ENCODE data around the gene UNC13D.

Gene UNC13D

GRCh38 chr17:75834279-75834920, 9.8 kb downstream of the UNC13D start:
- no peak for DNase-seq (ENCODE audit: low read depth in 2 of 2)

- no peak for DNase-seq (ENCODE audit: low read depth in 2 of 2)
Measured at GRCh38 chr17:75832652-75833400, 11.4 kb downstream of the UNC13D start.

GRCh38 chr17:75832164-75832651, 12.0 kb downstream of the UNC13D start:
- DNase-seq (ENCODE audit: low read depth in 2 of 2) = peak in 1 of 2 experiments; percentile 24

DNA sequence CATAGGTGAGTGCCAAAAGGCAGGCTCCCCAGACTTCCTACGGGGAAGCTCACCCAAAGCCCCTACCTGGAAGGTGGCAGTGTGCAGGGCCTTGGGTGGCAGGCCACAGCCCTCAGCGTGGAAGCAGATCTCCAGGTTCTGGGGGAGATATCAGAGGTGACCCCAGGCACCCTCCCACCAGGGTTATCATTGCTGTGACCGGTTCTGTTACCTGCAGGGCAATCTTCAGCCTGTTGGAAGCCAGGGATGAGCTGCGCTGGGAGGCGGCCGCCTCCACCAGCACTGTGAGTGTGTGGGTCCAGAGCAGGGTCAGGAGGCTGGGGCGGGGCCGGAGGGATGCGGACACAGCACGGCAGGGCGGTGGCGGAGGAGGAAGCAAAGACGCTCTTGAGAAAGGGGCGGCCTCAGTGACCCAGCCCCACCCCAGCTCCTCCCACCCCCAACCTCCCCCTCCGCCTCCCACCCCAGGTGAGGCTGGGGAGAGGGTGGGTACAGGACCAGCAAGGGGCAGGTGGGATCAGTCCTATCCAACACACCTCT, 13.1 kb downstream of the UNC13D start:
- DNase-seq (ENCODE audit: low read depth in 2 of 2) = no peak

DNA sequence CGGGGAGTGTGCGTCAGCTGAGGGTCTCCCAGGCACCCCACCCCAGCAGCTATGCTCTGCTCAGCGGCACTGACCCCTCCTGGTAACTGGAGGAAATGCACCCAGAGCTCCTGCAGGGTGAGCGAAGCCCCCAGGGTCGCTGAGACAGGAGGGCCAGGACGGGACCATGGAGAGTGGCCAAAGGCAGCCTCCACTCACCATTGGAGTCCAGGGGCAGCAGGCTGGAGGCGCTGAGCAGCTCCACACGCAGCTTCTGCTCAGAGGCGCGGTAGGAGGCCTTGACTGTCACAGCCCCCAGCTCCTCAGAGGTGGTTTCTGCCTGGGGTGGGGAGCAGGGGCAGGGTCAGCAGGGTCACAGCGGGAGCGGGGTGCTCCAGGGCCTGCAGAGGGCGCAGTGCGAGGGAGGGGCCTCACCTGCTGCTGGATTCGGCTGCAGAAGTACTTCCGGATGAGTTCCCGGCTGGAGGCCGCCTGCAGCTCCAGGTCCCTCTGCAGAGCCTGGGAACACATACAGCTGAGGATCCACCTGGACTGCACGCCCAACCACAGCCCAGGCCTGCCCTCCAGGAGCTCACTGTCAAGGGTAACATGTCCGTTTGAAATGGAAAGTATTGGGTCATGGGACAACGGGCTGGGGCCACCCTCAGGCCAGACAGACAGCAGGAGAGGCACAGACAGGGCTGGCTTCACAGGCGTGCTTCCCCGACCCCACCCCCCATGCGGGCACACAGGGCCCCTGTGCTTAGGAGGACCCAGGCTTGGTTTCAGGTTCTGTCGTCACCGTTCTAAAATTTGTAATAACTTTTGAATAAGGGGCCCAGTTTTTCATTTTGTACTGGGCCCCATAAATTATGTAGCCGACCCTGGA, 13.8 kb downstream of the UNC13D start:
- DNase-seq (ENCODE audit: low read depth in 2 of 2) = no peak

- no peak for DNase-seq (ENCODE audit: low read depth in 2 of 2)
Measured at GRCh38 chr17:75829747-75830146, 14.5 kb downstream of the UNC13D start.

DNA sequence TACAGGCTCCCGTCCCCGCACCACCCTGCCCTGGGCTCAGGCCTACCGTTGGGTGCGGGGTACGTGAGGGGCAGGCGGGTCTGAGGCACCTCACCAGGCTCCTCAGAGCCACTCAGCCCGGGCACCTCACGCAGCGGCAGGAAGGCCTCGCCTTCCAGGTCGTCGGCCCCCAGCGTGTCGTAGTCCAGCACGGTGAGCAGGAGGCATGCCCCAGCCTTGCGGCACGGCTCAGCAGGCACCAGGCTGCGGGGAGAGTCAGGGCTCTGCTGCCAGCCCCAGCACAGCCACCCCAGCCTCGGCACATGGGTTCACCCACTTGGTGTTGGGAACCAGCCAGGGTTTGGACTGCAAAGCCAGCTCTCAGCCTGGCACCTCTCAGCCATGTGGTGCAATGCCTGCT, 15.5 kb downstream of the UNC13D start:
- DNase-seq (ENCODE audit: low read depth in 2 of 2) = no peak

DNA sequence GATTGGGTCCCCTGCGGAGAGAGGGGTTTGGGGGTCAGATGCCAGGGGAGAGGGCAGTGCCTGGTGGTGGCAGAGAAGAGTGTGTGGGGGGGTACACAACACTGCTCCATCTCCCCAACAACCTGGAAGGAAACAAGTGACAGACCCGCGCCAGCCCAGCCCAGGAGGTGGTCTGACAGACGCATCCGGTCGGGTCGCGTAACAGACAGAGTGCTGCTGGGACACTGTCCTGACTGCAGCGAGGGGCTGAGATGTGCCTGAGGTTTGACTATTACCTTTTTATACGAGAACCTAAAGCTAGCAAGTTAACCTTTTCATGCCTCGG, 16.2 kb downstream of the UNC13D start:
- DNase-seq (ENCODE audit: low read depth in 2 of 2) = no peak

- DNase-seq (ENCODE audit: low read depth in 2 of 2) = peak in 1 of 2 experiments; percentile 46
Measured at GRCh38 chr17:75827308-75828075, 16.7 kb downstream of the UNC13D start.

- no peak for DNase-seq (ENCODE audit: low read depth in 2 of 2)
Measured at GRCh38 chr17:75826561-75827307, 17.5 kb downstream of the UNC13D start.

DNA sequence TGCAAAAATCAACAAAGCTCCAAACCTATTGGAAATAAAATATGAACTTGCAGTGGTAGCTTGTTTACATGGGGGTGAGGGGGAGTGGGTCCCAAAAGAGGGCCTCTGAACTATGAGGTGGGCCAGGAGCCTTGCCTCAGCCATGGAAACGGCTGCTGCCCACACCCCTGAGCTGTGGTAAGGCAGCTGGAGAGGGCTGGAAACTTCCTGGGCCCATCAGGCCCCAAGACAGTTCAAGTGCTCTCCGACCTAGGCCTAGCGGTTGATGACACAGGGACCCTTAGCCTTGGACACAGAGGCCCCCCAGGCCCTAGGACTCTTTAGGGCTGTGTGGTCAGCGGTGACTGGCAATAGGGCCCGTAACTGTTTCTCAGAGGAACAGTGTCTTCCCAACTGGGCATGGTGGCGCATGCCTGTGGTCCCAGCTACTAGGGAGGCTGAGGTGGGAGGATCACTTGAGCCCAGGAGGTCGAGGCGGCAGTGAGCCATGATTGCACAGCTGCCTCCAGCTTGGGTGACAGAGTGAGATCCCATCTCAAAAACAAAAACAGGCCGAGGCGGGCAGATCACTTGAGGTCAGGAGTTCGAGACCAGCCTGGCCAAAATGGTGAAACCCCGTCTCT, 18.3 kb downstream of the UNC13D start:
- no peak for DNase-seq (ENCODE audit: low read depth in 2 of 2)

DNA sequence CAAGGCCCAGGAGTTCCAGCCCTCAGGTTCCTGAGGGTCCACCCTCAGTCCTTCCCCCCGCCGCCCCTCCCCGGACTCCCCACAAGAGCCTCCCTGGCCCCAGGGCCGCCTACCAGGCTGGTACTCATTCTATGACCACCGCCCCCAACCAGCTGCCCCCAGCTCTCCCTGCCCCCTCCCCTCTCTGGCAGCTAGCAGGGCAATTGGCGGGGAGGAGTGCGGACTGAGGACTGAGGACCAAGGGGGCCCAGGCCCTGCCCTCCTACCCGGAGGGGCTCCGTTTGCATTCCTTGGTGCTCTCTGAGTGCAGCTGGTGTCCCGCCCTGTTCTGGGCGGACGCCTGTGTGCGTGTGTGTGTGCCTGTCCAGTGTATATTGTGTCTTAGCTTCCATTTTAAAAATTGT, 19.1 kb downstream of the UNC13D start:
- no peak for DNase-seq (ENCODE audit: low read depth in 2 of 2)

DNA sequence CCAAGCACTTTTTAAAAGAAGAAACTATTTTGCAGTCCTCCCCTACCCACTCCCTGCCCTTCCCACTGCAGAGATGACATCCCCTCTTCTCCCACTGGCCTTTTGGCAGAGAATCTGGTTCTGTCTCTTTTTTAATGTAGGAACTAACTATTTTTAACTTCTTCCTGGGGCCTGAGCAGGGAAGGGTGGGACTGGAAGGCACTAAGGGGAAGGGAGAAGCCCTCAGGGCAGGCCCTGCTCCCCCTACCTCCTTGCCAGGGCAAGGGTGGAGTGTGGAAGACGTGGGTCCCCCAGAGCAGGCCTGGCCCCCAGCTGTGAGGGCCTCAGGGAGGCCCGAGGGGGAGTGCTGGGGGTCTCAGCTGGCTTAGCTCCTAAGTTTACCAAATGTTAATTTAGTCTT, 19.5 kb downstream of the UNC13D start:
- DNase-seq (ENCODE audit: low read depth in 2 of 2) = no peak

DNA sequence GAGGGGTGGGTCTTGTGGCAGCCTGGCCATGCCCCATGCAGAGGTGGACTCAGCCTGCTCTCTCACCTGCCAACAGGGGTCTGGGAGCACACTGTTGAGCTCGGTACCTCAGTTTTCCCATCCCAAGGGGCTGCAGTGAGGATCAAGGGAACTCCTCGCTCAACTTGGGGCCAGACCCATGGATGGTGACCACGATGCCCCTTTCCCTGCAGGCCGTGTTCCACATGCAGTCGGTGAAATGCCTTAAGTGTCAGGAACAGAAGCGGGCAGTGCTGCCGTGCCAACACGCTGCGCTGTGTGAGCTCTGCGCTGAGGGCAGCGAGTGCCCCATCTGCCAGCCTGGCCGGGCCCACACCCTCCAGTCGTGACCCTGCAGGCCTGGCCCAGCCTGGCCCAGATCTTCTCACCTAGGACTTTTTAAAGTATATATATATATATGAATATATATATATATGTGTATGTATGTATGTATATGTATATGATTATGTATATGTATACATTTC, 20.1 kb downstream of the UNC13D start:
- no peak for DNase-seq (ENCODE audit: low read depth in 2 of 2)

DNA sequence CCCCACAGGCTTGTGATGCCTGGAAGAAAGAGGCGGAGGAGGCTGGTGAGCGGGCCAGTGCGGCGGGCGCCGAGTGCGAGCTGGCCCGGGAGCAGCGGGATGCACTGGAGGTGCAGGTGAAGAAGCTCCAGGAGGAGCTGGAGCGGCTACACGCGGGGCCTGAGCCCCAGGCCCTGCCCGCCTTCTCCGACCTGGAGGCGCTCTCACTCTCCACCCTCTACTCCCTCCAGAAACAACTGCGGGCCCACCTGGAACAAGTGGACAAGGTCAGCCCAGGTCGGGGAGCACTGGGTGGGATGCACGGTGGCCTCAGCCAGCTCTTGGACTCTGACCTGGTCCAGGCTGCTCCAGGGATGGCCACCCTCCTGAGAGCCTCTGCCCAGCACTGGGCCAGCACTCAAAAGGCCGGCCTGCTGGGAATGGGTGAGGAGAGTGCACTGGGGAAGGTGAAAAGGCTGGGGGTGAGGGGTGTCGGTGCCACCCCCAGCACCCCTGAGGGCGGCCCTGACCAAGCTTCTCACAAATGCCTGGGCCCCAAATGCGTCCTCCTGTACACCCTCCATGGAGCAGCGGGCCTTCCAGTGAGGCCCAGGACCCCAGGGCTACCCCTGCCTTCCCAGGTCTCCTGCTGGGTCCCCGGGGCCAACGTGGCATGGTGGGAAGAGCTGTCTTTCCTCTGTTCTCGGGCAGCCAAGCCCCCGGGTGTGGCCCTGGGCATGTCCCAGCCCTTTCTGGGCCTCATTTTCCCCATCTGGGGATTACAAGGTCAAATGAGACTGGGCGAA, 20.8 kb downstream of the UNC13D start:
- no peak for DNase-seq (ENCODE audit: low read depth in 2 of 2)

GRCh38 chr17:75822800-75823166, 21.4 kb downstream of the UNC13D start:
- no peak for DNase-seq (ENCODE audit: low read depth in 2 of 2)

DNA sequence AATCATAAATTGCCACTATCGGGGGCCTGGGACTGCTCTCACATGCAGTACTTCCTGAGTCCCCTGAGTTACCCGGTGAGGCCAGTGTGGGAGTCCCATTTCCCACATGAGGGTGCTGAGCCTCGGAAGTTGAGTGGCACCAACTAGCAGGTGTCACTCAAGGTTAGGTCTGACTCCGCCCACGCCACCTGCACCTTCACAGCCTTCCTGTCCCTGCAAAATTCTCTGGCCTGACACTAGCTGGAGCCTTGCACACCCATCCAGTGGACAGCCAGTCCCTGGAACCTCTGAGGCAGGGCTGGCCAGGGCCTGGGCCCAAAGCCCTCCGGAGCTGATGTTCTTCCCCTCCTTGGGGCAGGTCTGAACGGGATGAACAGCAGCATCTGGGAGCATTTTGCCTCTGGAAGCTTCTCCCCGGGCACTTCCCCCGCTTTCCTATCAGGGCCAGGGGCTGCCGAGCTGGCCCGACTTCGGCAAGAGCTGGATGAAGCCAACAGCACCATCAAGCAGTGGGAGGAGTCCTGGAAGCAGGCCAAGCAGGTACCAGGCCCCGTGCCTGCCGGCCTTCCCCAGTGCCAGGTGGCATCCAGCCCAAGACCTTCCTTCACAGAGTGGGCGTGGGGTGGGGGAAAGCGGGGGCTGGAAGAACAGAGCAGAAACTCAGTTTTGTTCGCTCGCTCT, 21.9 kb downstream of the UNC13D start:
- DNase-seq (ENCODE audit: low read depth in 2 of 2) = no peak

GRCh38 chr17:75821552-75821951, 22.7 kb downstream of the UNC13D start:
- no peak for DNase-seq (ENCODE audit: low read depth in 2 of 2)

Measured in stimulated activated CD4-positive, alpha-beta T cell treated with anti-CD3 and anti-CD28 coated beads, Interleukin-12 subunit alpha, Interleukin-12 subunit beta, amount 100 ng/mL, for 24 hours (primary cell).